NCI-H69 (cell line): ENCODE results near the gene GIPR.

ENCODE experiments used
- DNase-seq: peaks from one replicate; lab custom pipeline; 2025; lab: John Stamatoyannopoulos, UW

The GIPR gene

DNA sequence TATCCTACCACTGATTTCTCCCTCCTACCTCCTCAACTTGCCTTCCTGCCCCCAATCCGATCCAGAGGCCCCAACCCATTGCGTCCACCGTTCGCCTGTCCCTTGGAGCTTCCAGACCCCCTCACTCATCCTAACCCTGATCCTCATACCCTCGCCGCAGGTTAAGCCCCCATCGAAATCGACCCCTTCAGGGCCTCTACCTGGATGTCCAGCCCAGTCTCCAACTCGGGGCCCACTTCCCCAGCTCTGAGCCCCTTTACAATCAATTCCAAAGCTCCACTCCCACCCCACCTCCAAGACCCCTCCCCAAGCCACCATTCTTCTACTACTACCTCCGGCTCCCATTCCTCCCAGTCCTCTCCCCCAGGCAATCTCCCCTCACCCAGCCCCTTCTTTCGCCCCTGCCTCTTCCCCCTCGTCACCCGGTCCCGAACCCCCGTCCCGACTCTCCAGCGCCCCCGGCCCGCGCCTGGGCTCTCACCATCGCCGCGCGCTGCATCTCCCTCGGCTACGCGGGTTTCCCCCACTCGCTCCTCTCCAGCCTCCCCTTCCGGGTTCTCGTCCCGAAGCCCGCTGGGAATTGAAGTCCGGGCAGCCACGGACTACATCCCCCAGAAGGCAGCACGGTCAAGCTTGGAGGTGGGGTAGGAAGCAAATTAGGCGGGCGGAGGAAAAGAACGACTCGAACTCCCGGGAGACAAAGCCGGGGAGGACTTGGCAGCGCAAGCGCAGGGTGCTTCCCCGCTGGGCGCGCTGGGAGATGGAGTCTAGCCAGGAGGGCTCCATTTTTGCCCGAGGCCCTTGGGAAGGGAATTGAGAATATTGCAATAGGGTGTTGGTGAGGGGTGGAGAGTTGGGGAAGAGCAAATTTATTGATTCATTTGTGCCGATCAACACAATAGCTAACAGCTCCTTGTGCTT lies 62.6 kb downstream of the GIPR start, which contains the start of gene FBXO46:
Gene FBXO46 (minus strand): TSS at position 529 of the 921 bp plus-strand sequence. CDS start 17,401 bp downstream, outside the sequence.
- DNase-seq: peak; percentile 100
